Measurements from ENCODE around the gene TMEM121. TPM values are rescaled to one million over a fixed set of nuclear protein-coding genes. Genes with fewer than 3 reads are reported as not detected.

Gene TMEM121
- total RNA-seq, 2 donors from 2014 or later, result 11.1 to 15.7 TPM

GRCh38 chr14:105479431-105480158 lies 46.8 kb upstream of the TMEM121 start:
- Histone ChIP-seq H3K36me3 (no peaks in the 10 kb centered on the region), H3K4me1 (replicated peaks) (peaks cover 39% of the 10 kb centered on the region), H3K9me3 (no peaks in the 10 kb centered on the region), H3K27ac (no peak overlapping the region), H3K4me3 (no peak overlapping the region), H3K27me3 (replicated peaks; ENCODE audit: insufficient read depth) (no peaks in the 10 kb centered on the region)
- TF ChIP-seq POLR2AphosphoS5 (IDR thresholded peaks at IDR 0.05) (no peak), CTCF (IDR thresholded peaks at IDR 0.05) (no peak), POLR2A (IDR thresholded peaks at IDR 0.05) (no peak)
- no peak for DNase-seq (ENCODE audit: low spot score)
- intact Hi-C loops (cut with DNase I), result loop anchor here (5.0 kb wide), 1 partner anchor 162 kb away; no protein-coding TSS in a partner anchor
- 77% methylated on average over 34 of the region's 34 CpGs for WGBS

- no peaks in the 10 kb centered on the region for H3K27me3 ChIP-seq (replicated peaks; ENCODE audit: insufficient read depth)
- peak overlapping the region; percentile 78 to 81 for H3K27ac ChIP-seq
- WGBS, result 72% methylated on average over 15 of the region's 15 CpGs
- no peak overlapping the region for H3K4me3 ChIP-seq
- H3K9me3 ChIP-seq, result no peaks in the 10 kb centered on the region
- no peak for DNase-seq (ENCODE audit: low spot score)
- no peaks in the 10 kb centered on the region for H3K36me3 ChIP-seq
- TF ChIP-seq POLR2AphosphoS5 (IDR thresholded peaks at IDR 0.05) (no peak), POLR2A (IDR thresholded peaks at IDR 0.05) (no peak), CTCF (IDR thresholded peaks at IDR 0.05) (no peak)
- intact Hi-C loops (cut with DNase I), result loop anchor here (5.0 kb wide), 1 partner anchor 163 kb away; no protein-coding TSS in a partner anchor
- H3K4me1 ChIP-seq (replicated peaks), result peaks cover 39% of the 10 kb centered on the region
Observed at GRCh38 chr14:105480199-105480746, 46.1 kb upstream of the TMEM121 start.

GRCh38 chr14:105480807-105481801 lies 45.3 kb upstream of the TMEM121 start:
- intact Hi-C loops (cut with DNase I), result loop anchor here (5.0 kb wide), 1 partner anchor 164 kb away; no protein-coding TSS in a partner anchor
- H3K4me1 ChIP-seq (replicated peaks), result peaks cover 35% of the 10 kb centered on the region
- H3K36me3 ChIP-seq, result no peaks in the 10 kb centered on the region
- no peaks in the 10 kb centered on the region for H3K27me3 ChIP-seq (replicated peaks; ENCODE audit: insufficient read depth)
- no peaks in the 10 kb centered on the region for H3K9me3 ChIP-seq
- peak; percentile 86 for DNase-seq (ENCODE audit: low spot score)
- 2% methylated on average over 34 of the region's 35 CpGs for WGBS
- peak overlapping the region; percentile 13 to 18 for H3K4me3 ChIP-seq
- H3K27ac ChIP-seq, result peak overlapping the region; percentile 78 to 81
- TF ChIP-seq POLR2A (IDR thresholded peaks at IDR 0.05) (peak; percentile 42), CTCF (IDR thresholded peaks at IDR 0.05) (peak; percentile 98 to 99 (median 98)), POLR2AphosphoS5 (IDR thresholded peaks at IDR 0.05) (peak; percentile 80)

GRCh38 chr14:105481886-105482457 lies 44.4 kb upstream of the TMEM121 start:
- intact Hi-C loops (cut with DNase I), result loop anchor here (5.0 kb wide), 1 partner anchor 165 kb away; no protein-coding TSS in a partner anchor

More at GRCh38 chr14:105481886-105482457, 44.4 kb upstream of the TMEM121 start:
- Histone ChIP-seq H3K36me3 (no peaks in the 10 kb centered on the region), H3K4me3 (peak overlapping the region; percentile 13 to 18), H3K27ac (peak overlapping the region; percentile 78 to 81), H3K27me3 (replicated peaks; ENCODE audit: insufficient read depth) (no peaks in the 10 kb centered on the region), H3K9me3 (no peaks in the 10 kb centered on the region), H3K4me1 (replicated peaks) (peaks cover 27% of the 10 kb centered on the region)
- DNase-seq (ENCODE audit: low spot score), result peak; percentile 89
- WGBS, result 2% methylated on average over 18 of the region's 18 CpGs
- peak; percentile 56 for TF ChIP-seq POLR2AphosphoS5 (IDR thresholded peaks at IDR 0.05)
- TF ChIP-seq CTCF (IDR thresholded peaks at IDR 0.05), result peak in 3 of 4 experiments; percentile 19 to 37 (median 34)
- TF ChIP-seq POLR2A (IDR thresholded peaks at IDR 0.05), result peak; percentile 39

Data from prostate gland (tissue), 2 donors.